A673 (cell line): Measurements from ENCODE around the gene FOXK1. TPM values are rescaled to one million over a fixed set of nuclear protein-coding genes. Genes with fewer than 3 reads are reported as not detected.

Experiments used
- BruUV-seq: library from RNA; stranded (reverse); fragments of 400-500 nt; replicated peaks from 2 replicates; lab custom pipeline; 2021; lab: Mats Ljungman, UMichigan
- CTCF ChIA-PET: fragments of 300-600 bp; sonication (Branson Sonifier 250); formaldehyde crosslinking; loops from one replicate; lab custom pipeline; 2022; ENCODE audit warnings: antibody characterized with exemption; lab: Charles Lee
- POLR2A ChIA-PET: fragments of 300-600 bp; sonication (Branson Sonifier 250); formaldehyde crosslinking; loops from one replicate; lab custom pipeline; 2022; ENCODE audit warnings: antibody characterized with exemption; ENCODE audit not compliant: low non-redundant PET; lab: Charles Lee
- DNase-seq: peaks from one replicate; pipeline ENCODE4 v3.0.0-alpha.2; 2015; ENCODE audit warnings: low spot score
- H3K27ac ChIP-seq: fragments of 200-600 bp; sonication (generic); 2 replicates; pipeline ENCODE4 v1.5.1; 2016; ENCODE audit warnings: mixed run types, low read depth, mild to moderate bottlenecking, mixed read lengths, antibody characterized with exemption, low read length; ENCODE audit not compliant: poor library complexity, severe bottlenecking
- H3K27me3 ChIP-seq: fragments of 200-600 bp; sonication (generic); replicated peaks from 2 replicates; pipeline ENCODE4 v1.6.1; 2017; ENCODE audit warnings: mixed run types, low read depth, mild to moderate bottlenecking, mixed read lengths, antibody characterized with exemption, low read length; ENCODE audit not compliant: insufficient read depth, poor library complexity
- H3K36me3 ChIP-seq: fragments of 200-600 bp; sonication (generic); 2 replicates; pipeline ENCODE4 v1.6.1; 2016; ENCODE audit warnings: mixed run types, mild to moderate bottlenecking, mixed read lengths, antibody characterized with exemption, low read length; ENCODE audit not compliant: insufficient read depth, poor library complexity, severe bottlenecking
- H3K4me1 ChIP-seq: fragments of 200-600 bp; sonication (generic); 2 replicates; pipeline ENCODE4 v1.6.1; 2017; ENCODE audit warnings: mixed run types, mild to moderate bottlenecking, mixed read lengths, antibody characterized with exemption, low read length; ENCODE audit not compliant: insufficient read depth, poor library complexity, severe bottlenecking
- H3K4me3 ChIP-seq: fragments of 200-600 bp; sonication (generic); 2 replicates; pipeline ENCODE4 v1.5.1; 2016; ENCODE audit warnings: low read depth, mixed run types, mild to moderate bottlenecking, mixed read lengths, low read length; ENCODE audit not compliant: poor library complexity, severe bottlenecking
- H3K9me3 ChIP-seq: fragments of 200-600 bp; sonication (generic); 2 replicates; pipeline ENCODE4 v1.6.1; 2016; ENCODE audit warnings: mixed run types, low read depth, mild to moderate bottlenecking, mixed read lengths, antibody characterized with exemption, low read length; ENCODE audit not compliant: poor library complexity, severe bottlenecking
- EZH2 ChIP-seq: fragments of 200-600 bp; sonication (generic); IDR thresholded peaks from 2 replicates; pipeline ENCODE4 v1.6.1; 2017; ENCODE audit warnings: borderline replicate concordance, low read depth, mild to moderate bottlenecking, mixed read lengths, antibody characterized with exemption, low read length; ENCODE audit not compliant: poor library complexity, severe bottlenecking
- intact Hi-C: fragments of 100-400 bp; cut with micrococcal nuclease; formaldehyde crosslinking; loops from one replicate; pipeline ENCODE4 v1.10.0; 2022; ENCODE audit not compliant: unreplicated experiment
- total RNA-seq: library from RNA; stranded (reverse); gene quantifications from 2 replicates; pipeline ENCODE4 v1.2.3, GENCODE V29; 2021
- TF ChIP-seq, protein P1 (sequence below): fragments of 300-800, 200-600 bp; sonication (generic); conservative IDR thresholded peaks from 2 replicates; pipeline ENCODE4 v1.5.1; 2017; ENCODE audit warnings: low read depth, mild to moderate bottlenecking, antibody characterized with exemption, low read length, moderate library complexity, mixed read lengths

The FOXK1 gene
- total RNA-seq, 1 experiment from 2014 or later: 43.8 TPM

DNA sequence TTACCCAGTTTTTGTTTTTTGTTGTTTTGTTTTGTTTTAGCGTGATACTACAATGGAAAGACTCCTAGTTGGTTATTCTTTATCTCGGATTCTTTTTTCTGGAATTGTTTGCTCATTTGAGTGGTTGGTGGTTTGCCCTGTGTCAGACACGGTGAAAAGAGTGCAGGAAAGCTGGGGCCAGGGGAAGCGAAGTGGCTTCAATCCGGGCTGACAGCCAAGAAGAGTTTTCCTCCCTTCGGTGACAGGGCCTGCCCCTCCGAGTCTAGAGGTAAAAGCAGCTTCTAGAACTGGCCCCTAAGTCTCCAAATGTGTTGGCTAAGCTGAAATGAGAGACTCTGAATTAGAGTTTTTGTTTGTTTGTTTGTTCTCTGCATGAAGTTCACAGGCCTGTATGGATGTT lies 87.7 kb downstream of the FOXK1 start:
- CTCF ChIA-PET: no interaction called here
- intact Hi-C loops: no loop called here

DNA sequence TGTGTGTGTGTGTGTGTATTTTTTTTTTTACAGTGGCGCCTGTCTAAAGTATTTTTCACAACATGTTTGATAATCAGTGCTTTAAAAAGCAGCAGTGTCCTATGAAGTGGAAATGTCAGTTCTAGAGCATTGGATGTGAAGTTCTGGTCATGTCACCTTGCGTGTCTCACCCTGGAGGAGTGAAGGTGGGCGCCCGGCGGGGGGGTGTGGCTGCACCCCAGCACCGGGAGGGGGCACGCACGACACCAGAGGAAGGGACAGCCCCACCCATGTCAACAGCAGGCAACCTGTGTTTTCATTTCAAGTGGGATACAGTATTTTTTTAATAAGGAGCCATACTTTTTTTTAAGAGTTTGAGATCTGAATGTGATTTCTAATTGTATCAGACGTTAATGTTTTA lies 88.8 kb downstream of the FOXK1 start:
- POLR2A ChIA-PET: no interaction called here
- CTCF ChIA-PET: no interaction called here
- Histone ChIP-seq H3K4me1 (peaks cover 3% of the 10 kb centered on the region), H3K27ac (no peak overlapping the region), H3K36me3 (no peaks in the 10 kb centered on the region), H3K27me3 (no peaks in the 10 kb centered on the region), H3K9me3 (no peaks in the 10 kb centered on the region), H3K4me3 (no peak overlapping the region)
- DNase-seq: no peak
- TF ChIP-seq, protein P1, sequence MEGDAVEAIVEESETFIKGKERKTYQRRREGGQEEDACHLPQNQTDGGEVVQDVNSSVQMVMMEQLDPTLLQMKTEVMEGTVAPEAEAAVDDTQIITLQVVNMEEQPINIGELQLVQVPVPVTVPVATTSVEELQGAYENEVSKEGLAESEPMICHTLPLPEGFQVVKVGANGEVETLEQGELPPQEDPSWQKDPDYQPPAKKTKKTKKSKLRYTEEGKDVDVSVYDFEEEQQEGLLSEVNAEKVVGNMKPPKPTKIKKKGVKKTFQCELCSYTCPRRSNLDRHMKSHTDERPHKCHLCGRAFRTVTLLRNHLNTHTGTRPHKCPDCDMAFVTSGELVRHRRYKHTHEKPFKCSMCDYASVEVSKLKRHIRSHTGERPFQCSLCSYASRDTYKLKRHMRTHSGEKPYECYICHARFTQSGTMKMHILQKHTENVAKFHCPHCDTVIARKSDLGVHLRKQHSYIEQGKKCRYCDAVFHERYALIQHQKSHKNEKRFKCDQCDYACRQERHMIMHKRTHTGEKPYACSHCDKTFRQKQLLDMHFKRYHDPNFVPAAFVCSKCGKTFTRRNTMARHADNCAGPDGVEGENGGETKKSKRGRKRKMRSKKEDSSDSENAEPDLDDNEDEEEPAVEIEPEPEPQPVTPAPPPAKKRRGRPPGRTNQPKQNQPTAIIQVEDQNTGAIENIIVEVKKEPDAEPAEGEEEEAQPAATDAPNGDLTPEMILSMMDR: no peak
- no peak for TF ChIP-seq EZH2
- intact Hi-C loops: no loop called here
- BruUV-seq: no TSS peak

More for the DNA sequence above, 87.7 kb downstream of the FOXK1 start:
- H3K4me3 ChIP-seq: no peak overlapping the region
- no peaks in the 10 kb centered on the region for H3K36me3 ChIP-seq
- TF ChIP-seq, protein P1: no peak
- TF ChIP-seq EZH2: no peak
- H3K27me3 ChIP-seq: no peaks in the 10 kb centered on the region
- BruUV-seq: no TSS peak
- no peaks in the 10 kb centered on the region for H3K9me3 ChIP-seq
- H3K27ac ChIP-seq: no peak overlapping the region
- no peak for DNase-seq
- POLR2A ChIA-PET: interaction anchor here (0.7 kb wide), 1 partner anchor 69 kb away, joined by 6 read pairs; no protein-coding TSS in a partner anchor
- H3K4me1 ChIP-seq: peaks cover 3% of the 10 kb centered on the region

DNA sequence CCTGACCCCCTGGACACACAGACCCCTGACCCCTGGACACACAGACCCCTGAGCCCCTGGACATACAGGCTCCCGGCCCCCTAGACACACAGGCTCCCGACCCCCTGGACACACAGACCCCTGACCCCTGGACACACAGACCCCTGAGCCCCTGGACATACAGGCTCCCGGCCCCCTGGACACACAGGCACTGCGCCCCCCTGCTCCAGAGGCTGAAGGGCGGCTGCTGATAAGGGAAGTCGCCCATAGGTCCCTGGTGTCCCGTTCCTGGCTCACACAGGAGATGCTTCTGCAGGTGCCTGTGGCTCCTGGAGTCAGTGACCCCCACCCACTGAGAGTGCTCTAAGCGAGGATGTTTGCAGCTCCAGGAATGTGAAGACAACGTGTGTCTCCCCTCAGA lies 89.6 kb downstream of the FOXK1 start:
- DNase-seq: no peak
- TF ChIP-seq EZH2: no peak
- TF ChIP-seq, protein P1: no peak
- ChIA-PET CTCF (no interaction called here), POLR2A (no interaction called here)
- Histone ChIP-seq H3K4me3 (no peak overlapping the region), H3K9me3 (no peaks in the 10 kb centered on the region), H3K27ac (no peak overlapping the region), H3K4me1 (peaks cover 10% of the 10 kb centered on the region), H3K36me3 (no peaks in the 10 kb centered on the region), H3K27me3 (no peaks in the 10 kb centered on the region)
- intact Hi-C loops: no loop called here
- BruUV-seq: no TSS peak
